NCI-H345 treated with DMSO at 0.1 percent for 48 hours (cell line): ENCODE data around the gene MACROD1.
A peak's percentile ranks its signal among the peaks of the same experiment; 100 is the strongest.
"Not testable (repeated sequence)": the region's sequence is repeated elsewhere in the genome, so short reads cannot be mapped to it uniquely, and the experiment has no call there.

Experiments
- DNase-seq: peaks from one replicate; lab custom pipeline; 2025; ENCODE audit not compliant: unreplicated experiment; lab: John Stamatoyannopoulos, UW

MACROD1 gene

DNA sequence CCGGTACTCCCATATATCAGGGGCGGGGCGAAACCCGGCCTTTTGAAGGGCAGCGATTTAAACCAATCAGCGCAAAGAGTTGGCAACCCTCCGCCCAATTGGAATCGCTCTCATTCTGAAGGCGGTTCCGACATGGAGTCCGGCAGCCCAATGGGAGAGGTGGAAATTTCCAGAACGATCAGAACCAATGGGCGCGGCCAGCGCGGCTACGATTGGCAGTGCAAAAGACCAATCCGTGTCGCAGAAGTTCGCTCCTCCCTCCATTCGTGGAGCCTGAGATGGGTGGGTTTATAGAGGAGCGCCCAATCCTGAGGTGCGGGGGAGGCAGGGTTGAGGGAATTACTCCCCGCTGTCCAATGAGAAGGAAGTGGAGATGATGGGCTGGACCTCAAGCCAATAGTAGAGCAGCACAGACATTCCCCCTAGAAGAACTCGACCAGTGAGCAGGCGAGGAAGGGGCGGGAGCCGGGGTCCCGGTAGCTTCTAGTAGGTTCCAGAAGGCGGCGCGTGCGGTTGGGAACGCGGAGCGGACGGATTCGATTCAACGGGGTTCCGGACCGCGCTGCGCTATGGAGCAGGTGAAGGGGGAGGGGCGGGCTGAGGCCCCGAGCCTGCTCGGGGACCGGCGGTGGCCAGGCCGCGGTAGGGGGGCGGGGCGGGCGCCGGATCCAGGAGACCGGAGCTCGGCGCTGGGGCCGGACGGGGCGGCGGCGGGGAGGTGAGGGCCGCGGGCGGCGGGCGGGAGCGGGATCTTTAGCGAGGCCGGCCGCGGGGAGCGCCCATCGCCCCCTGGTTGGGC, 20.0 kb upstream of the MACROD1 start, which contains the start of gene STIP1:
STIP1 (plus strand) TSS at position 479 of the 799 bp plus-strand sequence; CDS start at position 570, 91 bp downstream.
- peak; percentile 99 for DNase-seq

DNA sequence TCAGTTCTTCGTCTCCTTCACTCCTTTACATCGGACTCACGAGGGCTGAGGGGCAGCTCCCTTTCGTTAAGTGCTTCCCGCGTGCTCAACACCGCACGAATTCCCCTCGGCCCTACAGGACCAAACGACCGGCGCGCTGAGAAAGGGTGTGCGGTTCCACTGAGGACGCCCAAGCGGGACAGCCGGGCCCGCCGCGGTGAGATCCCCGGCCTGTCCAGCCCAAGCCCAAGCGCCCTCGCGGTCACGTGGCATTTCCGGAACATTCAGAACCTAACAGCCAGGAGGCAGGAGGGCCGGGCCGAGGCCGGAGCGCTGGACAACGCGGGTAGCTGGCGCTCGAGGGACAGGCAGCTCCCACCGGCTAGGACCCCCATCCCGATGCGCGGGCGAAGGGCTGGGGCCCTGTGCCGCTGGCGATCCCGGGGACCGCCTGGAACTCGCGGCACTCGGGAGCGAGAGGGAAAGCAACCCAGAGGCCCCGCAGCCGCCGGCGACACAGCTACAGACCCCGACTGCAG, 19.3 kb upstream of the MACROD1 start:
- DNase-seq: peak; percentile 18

GRCh38 chr11:64183890-64184289, 18.0 kb upstream of the MACROD1 start:
- no peak for DNase-seq

- peak; percentile 22 for DNase-seq
Observed at GRCh38 chr11:64181506-64182411, 15.8 kb upstream of the MACROD1 start.

GRCh38 chr11:64180891-64181290, 15.0 kb upstream of the MACROD1 start:
- no peak for DNase-seq

DNA sequence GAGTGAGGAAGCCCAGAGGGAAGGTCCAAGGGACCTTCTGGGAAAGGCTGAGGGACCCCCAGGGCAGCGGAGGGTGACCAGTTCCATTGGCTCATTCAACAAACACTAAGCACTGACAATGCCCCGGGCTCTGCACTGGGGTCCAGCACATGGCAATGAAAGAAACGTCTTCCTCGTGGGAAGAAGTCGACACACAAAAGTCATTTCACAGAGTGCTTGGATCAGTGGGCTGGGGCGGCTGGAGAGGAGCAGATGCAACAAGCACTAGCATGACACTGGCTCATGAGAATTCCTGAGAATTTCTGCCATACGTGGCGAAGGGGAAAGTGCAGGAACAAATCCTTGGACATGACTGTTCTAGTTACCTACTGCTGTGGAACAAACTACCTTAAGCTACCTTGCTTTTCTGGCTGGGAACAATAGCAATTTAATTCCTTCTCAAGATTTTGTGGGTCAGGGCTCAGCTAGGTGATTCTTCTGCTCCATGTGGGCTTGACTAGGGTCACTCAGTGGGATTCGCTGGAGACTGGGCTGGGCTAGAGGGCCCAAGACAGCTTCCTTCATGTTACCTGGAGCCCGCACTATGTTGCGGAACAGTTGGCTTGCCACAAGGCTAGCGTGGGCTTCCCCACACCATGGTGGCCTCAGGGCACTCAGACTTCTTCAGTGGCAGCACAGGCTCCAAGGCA, 13.2 kb upstream of the MACROD1 start:
- no peak for DNase-seq

- no peak for DNase-seq
Observed at GRCh38 chr11:64178203-64178602, 12.3 kb upstream of the MACROD1 start.

- no peak for DNase-seq
Observed at GRCh38 chr11:64176751-64177150, 10.8 kb upstream of the MACROD1 start.

DNA sequence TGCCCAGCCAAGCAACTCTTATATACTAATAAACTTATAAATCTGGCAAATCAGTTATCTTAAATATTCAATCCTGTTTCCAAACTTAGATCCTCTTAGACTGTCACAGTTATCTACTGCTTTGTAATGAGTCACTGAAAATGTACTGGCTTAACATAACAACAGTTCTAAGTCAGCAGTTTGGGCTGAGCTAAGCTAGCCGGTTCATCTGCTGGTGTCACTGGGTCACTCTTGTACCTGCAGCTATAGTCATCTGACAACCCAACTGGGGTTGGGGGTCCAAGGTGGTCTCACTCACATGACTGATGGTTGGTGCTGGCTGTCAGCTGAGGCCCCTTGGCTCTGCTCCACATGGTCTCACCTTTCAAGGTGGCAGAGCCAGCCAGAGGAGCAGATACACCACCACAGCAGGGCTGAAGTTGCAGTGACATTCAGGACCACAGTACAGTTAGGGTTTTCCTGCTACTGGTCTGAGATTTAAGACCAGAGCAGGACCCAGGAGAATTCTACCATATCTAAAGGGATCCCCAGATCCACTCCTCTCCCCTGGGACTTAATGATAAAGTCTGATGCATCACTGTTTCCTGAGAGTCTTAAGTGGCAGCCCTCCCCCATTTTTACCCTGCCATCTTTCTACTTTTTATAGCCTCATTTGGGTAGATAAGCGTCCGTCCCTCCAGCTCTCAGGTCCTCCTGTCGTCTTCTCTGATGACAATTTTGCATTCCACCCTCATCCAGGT, 7.9 kb upstream of the MACROD1 start:
- DNase-seq: no peak

GRCh38 chr11:64170419-64170818, 4.5 kb upstream of the MACROD1 start:
- DNase-seq: no peak

DNA sequence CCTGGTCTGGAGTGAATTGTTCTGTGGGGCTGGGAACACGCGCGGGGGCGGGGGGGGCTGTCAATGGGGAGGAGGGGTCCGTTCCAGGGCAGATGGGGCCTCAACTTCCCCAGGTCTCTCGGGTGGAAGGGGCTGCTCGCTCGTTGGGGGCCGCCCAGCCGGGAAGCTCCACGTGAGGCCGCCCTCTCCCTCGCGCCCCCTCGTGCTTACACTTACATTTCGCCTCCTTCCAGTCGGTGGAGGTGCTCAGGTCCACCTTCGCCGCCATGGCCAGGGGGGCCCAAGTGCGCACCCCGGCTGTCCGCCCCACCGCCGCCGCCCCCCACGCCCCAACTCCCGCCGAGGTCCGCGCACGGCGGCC, 452 bp downstream of the MACROD1 start:
- DNase-seq: no peak

GRCh38 chr11:64164392-64165312, 1.3 kb downstream of the MACROD1 start:
- no peak for DNase-seq

GRCh38 chr11:64163951-64164350, 2.0 kb downstream of the MACROD1 start:
- no peak for DNase-seq

DNA sequence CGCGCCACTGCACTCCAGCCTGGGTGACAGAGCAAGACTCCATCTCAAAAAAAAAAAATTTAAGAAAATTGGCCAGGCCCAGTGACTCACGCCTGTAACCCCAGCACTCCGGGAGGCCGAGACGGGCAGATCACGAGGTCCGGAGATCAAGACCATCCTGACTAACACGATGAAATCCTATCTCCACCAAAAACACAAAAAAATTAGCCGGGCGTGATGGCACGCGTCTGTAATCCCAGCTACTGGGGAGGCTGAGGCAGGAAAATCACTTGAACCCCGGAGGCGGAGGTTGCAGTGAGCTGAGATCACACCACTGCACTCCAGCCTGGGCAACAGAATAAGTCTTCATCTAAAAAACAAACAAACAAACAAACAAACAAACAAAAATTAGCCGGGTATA, 3.1 kb downstream of the MACROD1 start:
- DNase-seq: not testable (repeated sequence)

DNA sequence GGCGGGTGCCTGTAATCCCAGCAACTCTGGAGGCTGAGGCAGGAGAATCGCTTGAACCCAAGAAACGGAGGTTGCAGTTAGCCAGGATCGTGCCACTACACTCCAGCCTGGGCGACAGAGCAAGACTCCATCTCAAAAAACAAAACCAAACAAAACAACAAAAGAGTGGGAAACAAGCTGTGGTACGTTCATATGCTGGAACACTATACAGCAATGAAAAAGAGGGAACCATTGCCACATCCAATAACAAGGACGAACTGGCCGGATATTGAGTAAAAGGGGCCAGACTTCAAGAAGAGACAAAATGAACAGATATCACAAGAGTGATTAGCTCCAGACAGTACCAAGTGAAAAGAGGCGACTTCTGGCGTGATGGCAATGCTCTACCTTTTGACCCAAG, 4.9 kb downstream of the MACROD1 start:
- DNase-seq: no peak

GRCh38 chr11:64157631-64158394, 8.1 kb downstream of the MACROD1 start:
- DNase-seq: no peak

DNA sequence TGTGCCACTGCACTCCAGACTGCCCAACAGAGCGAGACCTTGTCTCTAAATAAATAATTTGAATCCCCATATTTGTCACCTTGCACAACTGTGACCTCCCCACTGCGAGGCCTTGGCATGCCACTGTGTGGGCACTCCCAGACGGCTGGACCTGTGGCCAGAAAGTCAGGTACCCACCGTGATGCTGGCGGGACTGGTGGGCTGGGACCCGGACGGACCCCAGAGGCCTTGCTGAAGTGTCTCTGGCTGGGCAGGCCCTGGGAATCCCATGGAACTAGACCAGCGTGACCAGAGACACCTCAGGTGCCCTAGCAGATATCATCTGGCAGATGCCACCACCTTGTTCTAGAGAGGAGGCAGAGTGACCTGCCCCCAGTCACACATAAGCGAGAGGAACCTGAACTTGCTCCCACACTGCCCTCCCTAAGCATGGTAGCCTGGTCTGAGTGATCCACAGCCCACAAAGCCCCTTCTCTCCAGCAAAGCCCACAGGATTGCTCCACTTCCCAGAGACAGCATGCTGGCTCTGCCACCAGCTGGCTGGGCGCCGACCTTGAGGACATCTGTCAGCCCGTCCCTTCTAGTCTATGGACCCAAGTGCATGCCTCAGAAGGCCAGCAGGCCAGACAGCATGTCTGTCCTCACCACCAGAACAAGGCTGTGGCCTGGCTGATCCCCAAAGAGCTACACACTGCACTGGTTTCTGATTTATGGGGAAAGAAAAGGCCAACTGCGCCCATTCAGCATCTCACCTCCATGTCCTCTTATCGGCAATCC, 9.5 kb downstream of the MACROD1 start:
- no peak for DNase-seq

- no peak for DNase-seq
Observed at GRCh38 chr11:64153812-64154211, 12.1 kb downstream of the MACROD1 start.
